ENCODE measurements around the gene XXYLT1. TPM values are rescaled to one million over a fixed set of nuclear protein-coding genes. Genes with fewer than 3 reads are reported as not detected.
A peak's percentile ranks its signal among the peaks of the same experiment; 100 is the strongest.

The XXYLT1 gene
- total and polyA plus RNA-seq, 9 of the 15 experiments (the other 6 are each of a cell fraction or from before 2014, with no cell fraction given): 1.9 to 18.9 (median 15.0) TPM

DNA sequence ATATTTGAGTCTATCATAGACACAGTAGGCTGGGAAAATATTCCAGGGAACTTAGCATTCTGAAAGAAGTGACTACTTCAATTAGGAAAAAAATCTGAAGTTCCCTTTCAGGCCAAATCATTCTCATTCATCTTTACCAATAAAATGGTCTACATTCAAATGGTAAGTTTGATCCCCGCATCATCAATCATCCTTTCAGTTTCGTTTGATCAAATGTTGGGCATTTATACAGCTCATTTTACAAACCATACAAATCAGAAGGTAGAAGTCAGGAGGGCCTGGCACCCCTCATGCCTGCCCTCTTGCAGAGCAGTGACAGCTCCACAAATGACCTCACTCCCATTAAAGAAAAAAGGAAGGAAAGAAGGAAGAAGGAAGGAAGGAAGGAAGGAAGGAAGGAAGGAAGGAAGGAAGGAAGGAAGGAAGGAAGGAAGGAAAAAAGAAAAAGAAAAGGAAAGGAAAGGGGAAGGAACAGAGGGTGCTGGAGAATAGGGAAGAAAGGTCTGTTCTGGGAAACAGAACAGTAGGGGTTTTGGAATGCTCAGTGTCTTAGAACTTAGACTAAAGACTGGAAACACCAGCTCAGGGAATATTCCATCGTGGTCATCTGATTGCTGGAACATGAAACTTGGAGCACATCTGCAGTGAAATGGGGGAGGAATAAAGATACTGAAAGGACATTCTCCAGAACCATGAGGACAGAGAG lies 86.1 kb downstream of the XXYLT1 start (continued):
- TF ChIP-seq ZBTB40 (IDR thresholded peaks at IDR 0.05) (no peak), ZBTB40 (CRISPR knock-in tag; IDR thresholded peaks at IDR 0.05) (no peak), NFRKB (IDR thresholded peaks at IDR 0.05; ENCODE audit: low read depth) (peak; percentile 43; the same call in 1 of the 2 replicates), NFE2L1 (tag; IDR thresholded peaks at IDR 0.05; ENCODE audit: borderline replicate concordance, low read depth) (no peak), NRF1 (conservative IDR thresholded peaks at IDR 0.05 in 1 of 2, IDR thresholded peaks at IDR 0.05 in 1 of 2) (no peak), ZFP1 (CRISPR knock-in tag; IDR thresholded peaks at IDR 0.05) (no peak), LCOR (CRISPR knock-in tag; IDR thresholded peaks at IDR 0.05) (no peak), MXI1 (IDR thresholded peaks at IDR 0.05; ENCODE audit: low read depth, low read length) (no peak), LEF1 (IDR thresholded peaks at IDR 0.05) (no peak), FOXK2 (conservative IDR thresholded peaks at IDR 0.05 in 1 of 2, IDR thresholded peaks at IDR 0.05 in 1 of 2; ENCODE audit: low read depth in 2 of 2) (no peak), POLR2G (IDR thresholded peaks at IDR 0.05; ENCODE audit: low read depth, low read length) (no peak), MEIS2 (IDR thresholded peaks at IDR 0.05; ENCODE audit: partially characterized antibody) (peak; percentile 12), FOXP4 (CRISPR knock-in tag; IDR thresholded peaks at IDR 0.05; ENCODE audit: borderline replicate concordance) (no peak), BCOR (IDR thresholded peaks at IDR 0.05) (no peak), ZNF165 (CRISPR knock-in tag; IDR thresholded peaks at IDR 0.05; ENCODE audit: borderline replicate concordance) (no peak), RBM39 (optimal IDR thresholded peaks at IDR 0.05; ENCODE audit: low read depth, low read length) (no peak)
- TF ChIP-seq, protein P1, sequence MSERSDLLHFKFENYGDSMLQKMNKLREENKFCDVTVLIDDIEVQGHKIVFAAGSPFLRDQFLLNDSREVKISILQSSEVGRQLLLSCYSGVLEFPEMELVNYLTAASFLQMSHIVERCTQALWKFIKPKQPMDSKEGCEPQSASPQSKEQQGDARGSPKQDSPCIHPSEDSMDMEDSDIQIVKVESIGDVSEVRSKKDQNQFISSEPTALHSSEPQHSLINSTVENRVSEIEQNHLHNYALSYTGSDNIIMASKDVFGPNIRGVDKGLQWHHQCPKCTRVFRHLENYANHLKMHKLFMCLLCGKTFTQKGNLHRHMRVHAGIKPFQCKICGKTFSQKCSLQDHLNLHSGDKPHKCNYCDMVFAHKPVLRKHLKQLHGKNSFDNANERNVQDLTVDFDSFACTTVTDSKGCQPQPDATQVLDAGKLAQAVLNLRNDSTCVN (CRISPR knock-in tag; IDR thresholded peaks at IDR 0.05): peak; percentile 80

Data from K562 (cell line).